K562 (cell line): ENCODE results near the gene ABHD8. TPM values are rescaled to one million over a fixed set of nuclear protein-coding genes. Genes with fewer than 3 reads are reported as not detected.

ENCODE experiments used
- ARID2 ChIP-seq: fragments of 450-650 bp; IDR thresholded peaks from 2 replicates; pipeline ENCODE4 v1.6.1; 2017; ENCODE audit warnings: antibody characterized with exemption, mild to moderate bottlenecking
- CC2D1A ChIP-seq: fragments of 450-650 bp; IDR thresholded peaks from 2 replicates; pipeline ENCODE4 v1.6.1; 2017; ENCODE audit warnings: mild to moderate bottlenecking
- FOXP4 ChIP-seq: sonication (generic); formaldehyde crosslinking; IDR thresholded peaks from 2 replicates; pipeline ENCODE4 v1.8.0; 2022; ENCODE audit warnings: mild to moderate bottlenecking, missing genetic modification reagents, borderline replicate concordance
- HDAC2 ChIP-seq: fragments of 450-650 bp; IDR thresholded peaks from 2 replicates; pipeline ENCODE4 v1.6.1; 2016; ENCODE audit warnings: mild to moderate bottlenecking
- JUND ChIP-seq, 2 experiments: IDR thresholded peaks; 2 replicates in 1 of 2; 3 replicates in 1 of 2; pipeline ENCODE4 v1.6.1; 2011; ENCODE audit warnings: borderline replicate concordance in 2 of 2, low read depth in 2 of 2, low read length in 2 of 2, improper control_type of control experiment in 1 of 2, missing biosample characterization in 1 of 2, missing genetic modification characterization in 1 of 2, missing genetic modification reagents in 1 of 2
- MEIS2 ChIP-seq: fragments of 450-650 bp; IDR thresholded peaks from 2 replicates; pipeline ENCODE4 v1.6.1; 2014; ENCODE audit warnings: mild to moderate bottlenecking; ENCODE audit not compliant: partially characterized antibody
- NKRF ChIP-seq: fragments of 450-650 bp; IDR thresholded peaks from 2 replicates; pipeline ENCODE4 v1.6.1; 2016; ENCODE audit warnings: borderline replicate concordance
- PKNOX1 ChIP-seq: fragments of 450-650 bp; IDR thresholded peaks from 2 replicates; pipeline ENCODE4 v1.6.1; 2016
- POLR3G ChIP-seq: IDR thresholded peaks from 2 replicates; pipeline ENCODE4 v1.6.1; 2011; ENCODE audit not compliant: insufficient read length, insufficient replicate concordance; ENCODE audit errors: extremely low read depth
- PRPF4 ChIP-seq: fragments of 200-400 bp; formaldehyde crosslinking; IDR thresholded peaks from one replicate; pipeline ENCODE4 v1.6.1; 2017; ENCODE audit warnings: low read length, low read depth, mild to moderate bottlenecking; ENCODE audit not compliant: insufficient read depth, poor library complexity, severe bottlenecking
- RBM14 ChIP-seq: fragments of 200-400 bp; formaldehyde crosslinking; IDR thresholded peaks from 2 replicates; pipeline ENCODE4 v1.6.1; 2018; ENCODE audit warnings: low read depth, mild to moderate bottlenecking, low read length, moderate library complexity, borderline replicate concordance; ENCODE audit not compliant: insufficient read depth
- SMARCA5 ChIP-seq: fragments of 450-650 bp; IDR thresholded peaks from 2 replicates; pipeline ENCODE4 v1.6.1; 2016
- SRF ChIP-seq, 2 experiments: fragments of 250-450, 450-650 bp in 1 of 2; sonication (Bioruptor Pico) in 1 of 2; sonication (generic) in 1 of 2; formaldehyde crosslinking; IDR thresholded peaks; 2 replicates each; pipeline versions ENCODE4 v1.5.0 to v1.5.1; 2020 to 2022; ENCODE audit warnings: mild to moderate bottlenecking in 1 of 2, missing genetic modification reagents in 1 of 2
- TBL1XR1 ChIP-seq, 2 experiments: IDR thresholded peaks; 2 replicates each; pipeline ENCODE4 v1.6.1; 2012; ENCODE audit warnings: improper control_type of control experiment in 2 of 2, low read length in 2 of 2, mild to moderate bottlenecking in 1 of 2
- TCFL5 ChIP-seq: fragments of 250-450 bp; sonication (Bioruptor Pico); conservative IDR thresholded peaks from 2 replicates; pipeline ENCODE4 v1.6.1; 2021; ENCODE audit warnings: mild to moderate bottlenecking, moderate library complexity, matching md5 sums
- TFE3 ChIP-seq: fragments of 450-650 bp; formaldehyde crosslinking; IDR thresholded peaks from 2 replicates; pipeline ENCODE4 v1.4.0; 2020; ENCODE audit warnings: mild to moderate bottlenecking, mixed read lengths
- XRCC5 ChIP-seq: fragments of 200-400 bp; formaldehyde crosslinking; IDR thresholded peaks from 2 replicates; pipeline ENCODE4 v1.6.1; 2017; ENCODE audit warnings: low read depth, mild to moderate bottlenecking, low read length
- ZNF408 ChIP-seq: fragments of 250-450 bp; sonication (Bioruptor Pico); IDR thresholded peaks from 2 replicates; pipeline ENCODE4 v1.4.0; 2020; ENCODE audit warnings: low read depth, mild to moderate bottlenecking, moderate library complexity
- ZNF668 ChIP-seq: fragments of 250-450 bp; sonication (Bioruptor Pico); IDR thresholded peaks from 2 replicates; pipeline ENCODE4 v1.8.0; 2022; ENCODE audit warnings: mild to moderate bottlenecking, inconsistent platforms
- ZNF764 ChIP-seq: fragments of 250-450 bp; sonication (Bioruptor Pico); IDR thresholded peaks from 2 replicates; pipeline ENCODE4 v1.4.0; 2020; ENCODE audit warnings: low read depth, mild to moderate bottlenecking, moderate library complexity
- polyA plus RNA-seq, 8 experiments: library from polyadenylated mRNA; depleted of rRNA in 4 of 8; stranded (reverse) in 5 of 8; unstranded in 3 of 8; fragments of >200 nt; fragmentation: Nextera tagmentation in 2 of 8; fragmentation: Illumina TruSeq in 1 of 8; extraction: Ambion mirVana in 2 of 8; extraction: Trizol in 1 of 8; gene quantifications; 2 replicates each; pipeline versions ENCODE4 v1.2.1 to v1.2.3, GENCODE V29; 2011 to 2014; ENCODE audit warnings: inconsistent platforms in 1 of 8, missing spikeins in 1 of 8
- total RNA-seq, 7 experiments: library from RNA; depleted of rRNA in 6 of 7; stranded (reverse); fragments of >200 nt in 6 of 7; fragmentation: Illumina TruSeq in 2 of 7; extraction: Trizol in 2 of 7; gene quantifications; 2 replicates each; pipeline versions ENCODE4 v1.2.1 to v1.2.3, GENCODE V29; 2011 to 2021; ENCODE audit warnings: low replicate concordance in 1 of 7

The ABHD8 gene
- total and polyA plus RNA-seq, 9 of the 15 experiments (the other 6 are each of a cell fraction or from before 2014, with no cell fraction given) = 0.04 to 6.6 (median 2.0) TPM; not detected in 1

GRCh38 chr19:17260842-17261325 is 42.3 kb downstream of the ABHD8 start (continued):
- TF ChIP-seq TBL1XR1 (IDR thresholded peaks at IDR 0.05; ENCODE audit: low read length in 2 of 2) = peak in 1 of 2 experiments; percentile 38; a peak in 1 of 4 replicates
- TF ChIP-seq PKNOX1 = 0 out of 2 replicates have a peak, but pooled peaks have one; percentile 25
- no peak for TF ChIP-seq HDAC2
- peak; percentile 6 for TF ChIP-seq CC2D1A
- peak; percentile 76 for TF ChIP-seq JUND (IDR thresholded peaks at IDR 0.05; ENCODE audit: borderline replicate concordance, low read depth, low read length)
- TF ChIP-seq JUND (tag; IDR thresholded peaks at IDR 0.05; ENCODE audit: borderline replicate concordance, low read depth, low read length) = peak; percentile 43; the same call in 1 of the 3 replicates
- no peak for TF ChIP-seq ZNF668 (CRISPR knock-in tag)
- no peak for TF ChIP-seq ZNF408 (CRISPR knock-in tag)
- no peak; the same call in 1 of the 2 replicates for TF ChIP-seq FOXP4
- peak; percentile 97 for TF ChIP-seq XRCC5
- no peak for TF ChIP-seq SMARCA5
- no peak for TF ChIP-seq TCFL5 (CRISPR knock-in tag)
- peak; percentile 41; the same call in 1 of the 2 replicates for TF ChIP-seq NKRF
- no peak for TF ChIP-seq RBM14
- TF ChIP-seq ARID2 = 0 out of 2 replicates have a peak, but pooled peaks have one; percentile 11
- no peak for TF ChIP-seq ZNF764 (CRISPR knock-in tag)
- TF ChIP-seq SRF (CRISPR knock-in tag; IDR thresholded peaks at IDR 0.05) = no peak; a peak in 1 of 4 replicates
- no peak for TF ChIP-seq TFE3 (CRISPR knock-in tag)
- TF ChIP-seq MEIS2 = no peak
- no peak for TF ChIP-seq POLR3G
- no peak for TF ChIP-seq PRPF4
